HepG2 (cell line): ENCODE results near the gene CNKSR3. TPM values are rescaled to one million over a fixed set of nuclear protein-coding genes. Genes with fewer than 3 reads are reported as not detected.

ENCODE experiments used
- ATAC-seq: fragments of 200-7000 bp; cut with Tn5 transposase; 3 replicates; pipeline ENCODE4 v1.9.1; 2020; ENCODE audit warnings: mild to moderate bottlenecking, moderate library complexity
- BruUV-seq: library from RNA; stranded (reverse); fragments of 400-500 nt; replicated peaks from 2 replicates; lab custom pipeline; 2021; lab: Mats Ljungman, UMichigan
- CTCF ChIA-PET: fragments of 300-600 bp; formaldehyde crosslinking; extraction: SDS; loops from one replicate; lab custom pipeline; 2021; ENCODE audit warnings: low total read pairs, inconsistent platforms, low intra/inter-chr PET ratio; lab: Yijun Ruan, JAX
- POLR2A ChIA-PET: fragments of 350-600 bp; sonication (Branson Sonifier 250); formaldehyde crosslinking; loops from one replicate; lab custom pipeline; 2020; ENCODE audit warnings: antibody characterized with exemption, inconsistent platforms; lab: Yijun Ruan, JAX
- DNase-seq: peaks from one replicate; pipeline ENCODE4 v3.0.0-alpha.2; 2015; ENCODE audit warnings: low spot score
- FAIRE-seq: peaks from 3 replicates; lab custom pipeline; 2011; peaks lifted over from hg19 to GRCh38; lab: Jason Lieb, UNC
- H2AFZ ChIP-seq: one replicate; pipeline ENCODE4 v1.6.1; 2011; ENCODE audit warnings: low read length, inconsistent platforms
- H3K27ac ChIP-seq: fragments of 300-600 bp; 3 replicates; pipeline ENCODE4 v1.8.0; 2011; ENCODE audit warnings: mixed run types, mild to moderate bottlenecking, mixed read lengths, low read length, inconsistent platforms; ENCODE audit not compliant: insufficient read depth; ENCODE audit errors: extremely low read length
- H3K27me3 ChIP-seq, 2 experiments: fragments of 200-600 bp in 1 of 2; 2 replicates in 1 of 2; 3 replicates in 1 of 2; pipeline versions ENCODE4 v1.6.0 to v1.8.0; 2011; ENCODE audit warnings: low read length in 2 of 2, mild to moderate bottlenecking in 2 of 2, moderate library complexity in 2 of 2, inconsistent platforms in 1 of 2; ENCODE audit not compliant: insufficient read depth in 2 of 2, control insufficient read depth in 1 of 2
- H3K36me3 ChIP-seq, 2 experiments: fragments of 200-600 bp in 1 of 2; replicated peaks in 1 of 2; 2 replicates in 1 of 2; 3 replicates in 1 of 2; pipeline versions ENCODE4 v1.5.1 to v1.8.0; 2011; ENCODE audit warnings: low read length in 2 of 2, inconsistent platforms in 1 of 2; ENCODE audit not compliant: insufficient read depth in 2 of 2, control insufficient read depth in 1 of 2
- H3K4me1 ChIP-seq: 2 replicates; pipeline ENCODE4 v1.5.1; 2012; ENCODE audit warnings: low read length, inconsistent platforms; ENCODE audit not compliant: insufficient read depth
- H3K4me2 ChIP-seq: 2 replicates; pipeline ENCODE4 v1.6.0; 2011; ENCODE audit warnings: low read depth, low read length, inconsistent platforms
- H3K4me3 ChIP-seq, 3 experiments: fragments of 200-600 bp in 1 of 3; sonication (generic), shearing (Covaris generic) in 1 of 3; replicated peaks in 1 of 3; 2 replicates each; pipeline ENCODE4 v1.5.1; 2011 to 2016; ENCODE audit warnings: low read length in 3 of 3, inconsistent platforms in 2 of 3, low read depth in 2 of 3, mild to moderate bottlenecking in 2 of 3, control low read depth in 1 of 3, mixed read lengths in 1 of 3; ENCODE audit not compliant: insufficient read depth in 1 of 3
- H3K79me2 ChIP-seq: one replicate; pipeline ENCODE4 v1.6.1; 2011; ENCODE audit warnings: low read length, inconsistent platforms; ENCODE audit not compliant: insufficient read depth
- H3K9ac ChIP-seq: 2 replicates; pipeline ENCODE4 v1.6.0; 2011; ENCODE audit warnings: mild to moderate bottlenecking, low read depth, low read length, inconsistent platforms; ENCODE audit not compliant: insufficient read depth
- H3K9me3 ChIP-seq: 2 replicates; pipeline ENCODE4 v1.5.1; 2012; ENCODE audit warnings: mild to moderate bottlenecking, low read length
- H4K20me1 ChIP-seq: 2 replicates; pipeline ENCODE4 v1.6.0; 2011; ENCODE audit warnings: inconsistent platforms, mild to moderate bottlenecking, low read length, moderate library complexity; ENCODE audit not compliant: insufficient read depth
- ATF7 ChIP-seq, 2 experiments: fragments of 450-650 bp in 1 of 2; sonication (generic) in 1 of 2; formaldehyde crosslinking in 1 of 2; IDR thresholded peaks; 2 replicates each; pipeline versions ENCODE4 v1.4.0 to v1.6.1; 2016 to 2020; ENCODE audit warnings: antibody characterized with exemption in 1 of 2, mild to moderate bottlenecking in 1 of 2, missing genetic modification reagents in 1 of 2
- KAT8 ChIP-seq: IDR thresholded peaks from 2 replicates; pipeline ENCODE4 v1.6.1; 2016; ENCODE audit warnings: missing genetic modification reagents, missing compliant biosample characterization
- LCORL ChIP-seq, 2 experiments: fragments of 450-650 bp in 1 of 2; sonication (generic) in 1 of 2; formaldehyde crosslinking in 1 of 2; IDR thresholded peaks; 2 replicates each; pipeline versions ENCODE4 v1.5.0 to v1.6.1; 2017 to 2020; ENCODE audit warnings: antibody characterized with exemption in 1 of 2, missing genetic modification reagents in 1 of 2
- MEIS1 ChIP-seq: sonication (generic); formaldehyde crosslinking; IDR thresholded peaks from 2 replicates; pipeline ENCODE4 v1.9.0; 2021; ENCODE audit warnings: mild to moderate bottlenecking, missing genetic modification reagents, moderate library complexity, borderline replicate concordance
- NFKB2 ChIP-seq: sonication (generic); formaldehyde crosslinking; IDR thresholded peaks from 2 replicates; pipeline ENCODE4 v1.4.0; 2020; ENCODE audit warnings: missing genetic modification reagents, borderline replicate concordance
- NKX3-1 ChIP-seq: sonication (generic); formaldehyde crosslinking; IDR thresholded peaks from 2 replicates; pipeline ENCODE4 v1.5.0; 2020; ENCODE audit warnings: missing genetic modification reagents
- THAP11 ChIP-seq: IDR thresholded peaks from 2 replicates; pipeline ENCODE4 v1.6.1; 2016; ENCODE audit warnings: missing biosample characterization, missing genetic modification reagents
- ZFAT ChIP-seq: sonication (generic); formaldehyde crosslinking; conservative IDR thresholded peaks from 2 replicates; pipeline ENCODE4 v1.8.1; 2023; ENCODE audit warnings: missing genetic modification reagents, inconsistent platforms
- ZFP62 ChIP-seq: sonication (generic); formaldehyde crosslinking; IDR thresholded peaks from 2 replicates; pipeline ENCODE4 v1.4.0; 2020; ENCODE audit warnings: missing genetic modification reagents
- ZNF12 ChIP-seq: sonication (generic); formaldehyde crosslinking; IDR thresholded peaks from 2 replicates; pipeline ENCODE4 v1.5.0; 2020; ENCODE audit warnings: missing genetic modification reagents
- ZNF513 ChIP-seq: sonication (generic); formaldehyde crosslinking; conservative IDR thresholded peaks from 2 replicates; pipeline ENCODE4 v1.5.0; 2020; ENCODE audit warnings: missing genetic modification reagents
- ZNF747 ChIP-seq: sonication (generic); formaldehyde crosslinking; IDR thresholded peaks from 2 replicates; pipeline ENCODE4 v1.8.1; 2023; ENCODE audit warnings: missing genetic modification reagents, mild to moderate bottlenecking, borderline replicate concordance
- ZNF839 ChIP-seq: sonication (generic); formaldehyde crosslinking; IDR thresholded peaks from 2 replicates; pipeline ENCODE4 v1.4.0; 2020; ENCODE audit warnings: missing genetic modification reagents, mild to moderate bottlenecking, borderline replicate concordance
- ZNF841 ChIP-seq: sonication (generic); formaldehyde crosslinking; IDR thresholded peaks from 2 replicates; pipeline ENCODE4 v1.8.1; 2023; ENCODE audit warnings: missing genetic modification reagents, borderline replicate concordance
- WGBS: methylation state at CpG from one replicate; pipeline ENCODE4 v1.1.6; 2017; ENCODE audit warnings: low lambda C conversion rate; 5-methylcytosine and 5-hydroxymethylcytosine counted together
- in situ Hi-C: cut with HindIII; loops from 2 replicates; pipeline ENCODE4 v1.10.0; 2017; ENCODE audit warnings: low pct_unique_long_range_greater_than_20kb; ENCODE audit not compliant: extremely low pct_ligation_motif_present
- intact Hi-C: fragments of 100-400 bp; cut with micrococcal nuclease; formaldehyde crosslinking; loops from one replicate; pipeline ENCODE4 v1.10.0; 2022; ENCODE audit not compliant: unreplicated experiment
- polyA plus RNA-seq, 8 experiments: library from polyadenylated mRNA; depleted of rRNA in 3 of 8; stranded (reverse) in 7 of 8; unstranded in 1 of 8; fragments of >200 nt; fragmentation: Illumina TruSeq in 4 of 8; extraction: Trizol in 4 of 8; gene quantifications; 2 replicates each; pipeline versions ENCODE4 v1.2.1 to v1.2.3, GENCODE V29; 2011 to 2016; ENCODE audit warnings: low read depth in 4 of 8, missing spikeins in 1 of 8, mixed read lengths in 1 of 8; ENCODE audit not compliant: insufficient read depth in 1 of 8
- total RNA-seq, 5 experiments: library from RNA; depleted of rRNA; stranded (reverse); fragments of >200 nt; fragmentation: Illumina TruSeq; extraction: Trizol; gene quantifications; 2 replicates each; pipeline ENCODE4 v1.2.3, GENCODE V29; 2016; ENCODE audit warnings: low read depth in 1 of 5

The CNKSR3 gene
- total and polyA plus RNA-seq, 2 of the 13 experiments (the other 11 are each of a cell fraction or from before 2014, with no cell fraction given) = 9.2 to 38.6 TPM

- Histone ChIP-seq H3K4me1 (peaks cover 14% of the 10 kb centered on the region), H3K79me2 (no peaks in the 10 kb centered on the region), H2AFZ (no peak overlapping the region), H3K9me3 (no peaks in the 10 kb centered on the region), H3K4me2 (no peak overlapping the region), H3K9ac (no peak overlapping the region), H3K4me3 (no peak overlapping the region), H3K27ac (no peak overlapping the region), H3K27me3 (no peaks in the 10 kb centered on the region), H3K36me3 (peaks cover 27 to 69% of the 10 kb centered on the region in 2 experiments), H4K20me1 (no peaks in the 10 kb centered on the region)
- FAIRE-seq (no peak), DNase-seq (no peak), ATAC-seq (no peak)
- in situ Hi-C loops = no loop called here
- no peak for TF ChIP-seq THAP11 (CRISPR knock-in tag)
- no peak for TF ChIP-seq ATF7 (IDR thresholded peaks at IDR 0.05)
- no peak for TF ChIP-seq ATF7 (CRISPR knock-in tag; IDR thresholded peaks at IDR 0.05)
- no peak for TF ChIP-seq NKX3-1 (CRISPR knock-in tag)
- no peak for TF ChIP-seq ZNF12 (CRISPR knock-in tag)
- TF ChIP-seq ZFP62 (CRISPR knock-in tag) = no peak
- TF ChIP-seq ZNF513 (CRISPR knock-in tag) = no peak
- no peak for TF ChIP-seq ZFAT (CRISPR knock-in tag)
- no peak for TF ChIP-seq LCORL (IDR thresholded peaks at IDR 0.05)
- TF ChIP-seq LCORL (CRISPR knock-in tag; IDR thresholded peaks at IDR 0.05) = no peak
- TF ChIP-seq KAT8 (CRISPR knock-in tag) = no peak
- TF ChIP-seq ZNF839 (CRISPR knock-in tag) = no peak
- no peak for TF ChIP-seq ZNF841 (CRISPR knock-in tag)
- TF ChIP-seq ZNF747 (CRISPR knock-in tag) = no peak
- no peak for TF ChIP-seq NFKB2
- TF ChIP-seq MEIS1 (CRISPR knock-in tag) = no peak
- POLR2A ChIA-PET = no interaction called here
- BruUV-seq = no TSS peak
- CTCF ChIA-PET = no interaction called here
- intact Hi-C loops = no loop called here
- 98% methylated on average over 5 of the region's 5 CpGs for WGBS
Measured at GRCh38 chr6:154407440-154407839, 103.0 kb downstream of the CNKSR3 start.
